HT-29 (cell line): ENCODE measurements around the gene SULT1A2. TPM values are rescaled to one million over a fixed set of nuclear protein-coding genes. Genes with fewer than 3 reads are reported as not detected.
A peak's percentile ranks its signal among the peaks of the same experiment; 100 is the strongest.
"Not testable (repeated sequence)": the region's sequence is repeated elsewhere in the genome, so short reads cannot be mapped to it uniquely, and the experiment has no call there.

Experiments
- DNase-seq: peaks from one replicate; pipeline ENCODE4 v3.0.0-alpha.2; 2015; ENCODE audit warnings: low spot score
- total RNA-seq: library from RNA; depleted of rRNA; stranded (reverse); fragments of >200 nt; shearing (Covaris generic); gene quantifications from 2 replicates; pipeline ENCODE4 v1.2.3, GENCODE V29; 2014

Gene SULT1A2
- total RNA-seq, 1 experiment from 2014 or later = 1.7 TPM

DNA sequence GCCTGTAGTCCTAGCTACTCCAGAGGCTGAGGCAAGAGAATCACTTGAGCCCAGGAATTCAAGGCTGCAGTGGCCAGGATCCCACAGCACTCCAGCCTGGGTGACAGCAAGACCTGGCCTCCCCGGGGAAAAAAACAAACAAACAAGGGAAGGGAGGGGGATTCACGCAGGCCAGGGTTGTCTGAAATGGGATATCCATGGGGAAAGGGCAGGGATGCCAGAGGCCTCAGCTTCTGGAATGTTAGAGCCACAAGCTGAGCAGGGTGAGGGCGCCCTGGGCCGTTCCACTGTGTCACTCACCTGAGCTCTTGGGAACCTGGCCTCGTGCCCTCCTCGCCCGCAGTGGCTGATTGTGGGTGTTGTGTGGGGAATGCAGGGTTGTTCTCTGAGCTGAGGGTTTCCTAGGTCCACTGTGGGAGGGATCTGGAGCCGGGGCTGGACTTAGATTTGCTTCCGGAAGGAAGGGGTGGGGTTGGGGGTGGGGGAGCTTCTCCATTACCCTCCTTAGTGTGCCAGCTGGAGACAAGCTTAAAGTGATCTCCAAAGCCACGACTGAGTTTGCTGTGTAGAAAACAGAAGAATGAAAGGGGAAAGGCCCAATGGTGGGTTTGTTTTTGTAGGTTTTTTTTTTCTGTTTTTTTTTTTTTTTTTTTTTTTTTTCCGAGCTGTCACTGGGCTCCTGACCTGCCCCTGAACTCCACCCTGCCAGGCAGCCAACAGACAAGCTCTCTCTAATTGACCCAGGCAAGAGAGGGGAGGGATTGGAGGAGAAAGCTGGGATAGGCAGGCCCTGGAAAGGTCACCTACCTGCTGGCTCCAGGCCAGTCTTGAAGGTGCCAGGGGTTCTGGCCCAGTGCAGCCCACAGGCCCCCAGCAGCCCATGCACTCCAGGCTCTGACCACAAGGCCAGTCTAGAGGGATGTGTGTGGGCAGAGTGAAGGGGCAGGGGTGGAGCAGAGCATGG lies 13.1 kb upstream of the SULT1A2 start, which contains the start of gene SULT1A1:
Gene SULT1A1 (minus strand): TSS at position 414 of the 964 bp plus-strand sequence. CDS start 1,189 bp downstream, outside the sequence.
- peak; percentile 77 for DNase-seq

DNA sequence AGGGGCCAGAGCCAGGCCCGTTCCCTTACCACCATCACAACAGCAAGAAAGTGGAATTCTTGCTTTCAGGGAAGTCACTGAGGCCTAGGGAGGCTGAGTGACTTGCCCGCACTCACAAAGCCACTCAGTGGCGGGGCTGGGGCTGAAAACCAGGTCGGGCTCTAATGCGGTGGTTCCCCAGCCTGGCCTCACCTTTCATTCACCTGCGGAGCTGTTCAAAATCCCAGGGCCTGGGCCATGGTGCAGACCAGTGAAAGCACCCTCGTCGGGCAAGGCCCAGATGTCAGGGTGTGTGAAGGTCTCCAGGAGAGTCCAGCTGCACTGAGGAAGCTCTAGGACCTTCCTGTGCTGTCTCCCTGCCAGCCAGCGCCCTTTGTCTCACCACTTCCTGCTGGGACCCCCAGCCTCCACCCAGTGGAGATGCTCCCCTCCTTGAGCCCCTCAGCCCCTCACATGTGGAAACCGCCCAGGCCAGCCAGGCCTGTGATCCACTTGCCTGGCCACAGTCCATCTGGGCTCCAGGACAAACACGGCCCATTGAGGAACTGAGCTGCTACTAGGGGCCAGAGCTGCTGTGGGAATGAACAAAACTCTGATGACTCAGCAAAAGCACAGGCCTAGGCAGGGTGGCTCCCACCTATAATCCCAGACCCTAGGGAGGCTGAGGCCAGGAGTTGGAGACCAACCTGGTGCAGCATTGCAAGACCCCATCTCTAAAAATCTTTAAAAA lies 12.2 kb upstream of the SULT1A2 start:
- DNase-seq = not testable (repeated sequence)

DNA sequence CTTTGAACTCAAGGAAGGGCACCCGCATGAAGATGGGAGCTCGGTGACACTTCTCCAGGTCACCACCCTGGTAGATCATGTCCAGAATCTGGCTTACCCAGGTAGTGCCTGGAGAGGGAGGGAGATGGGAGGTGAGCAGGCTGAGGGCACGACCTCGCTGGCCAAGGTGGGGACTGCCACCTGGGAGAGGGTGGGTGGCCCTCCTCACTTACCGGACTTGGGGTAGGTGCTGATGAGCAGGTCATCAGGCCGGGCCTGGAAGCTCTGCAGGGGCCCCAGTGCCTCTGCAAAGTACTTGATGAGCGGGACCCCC lies 11.6 kb upstream of the SULT1A2 start:
- not testable (repeated sequence) for DNase-seq

DNA sequence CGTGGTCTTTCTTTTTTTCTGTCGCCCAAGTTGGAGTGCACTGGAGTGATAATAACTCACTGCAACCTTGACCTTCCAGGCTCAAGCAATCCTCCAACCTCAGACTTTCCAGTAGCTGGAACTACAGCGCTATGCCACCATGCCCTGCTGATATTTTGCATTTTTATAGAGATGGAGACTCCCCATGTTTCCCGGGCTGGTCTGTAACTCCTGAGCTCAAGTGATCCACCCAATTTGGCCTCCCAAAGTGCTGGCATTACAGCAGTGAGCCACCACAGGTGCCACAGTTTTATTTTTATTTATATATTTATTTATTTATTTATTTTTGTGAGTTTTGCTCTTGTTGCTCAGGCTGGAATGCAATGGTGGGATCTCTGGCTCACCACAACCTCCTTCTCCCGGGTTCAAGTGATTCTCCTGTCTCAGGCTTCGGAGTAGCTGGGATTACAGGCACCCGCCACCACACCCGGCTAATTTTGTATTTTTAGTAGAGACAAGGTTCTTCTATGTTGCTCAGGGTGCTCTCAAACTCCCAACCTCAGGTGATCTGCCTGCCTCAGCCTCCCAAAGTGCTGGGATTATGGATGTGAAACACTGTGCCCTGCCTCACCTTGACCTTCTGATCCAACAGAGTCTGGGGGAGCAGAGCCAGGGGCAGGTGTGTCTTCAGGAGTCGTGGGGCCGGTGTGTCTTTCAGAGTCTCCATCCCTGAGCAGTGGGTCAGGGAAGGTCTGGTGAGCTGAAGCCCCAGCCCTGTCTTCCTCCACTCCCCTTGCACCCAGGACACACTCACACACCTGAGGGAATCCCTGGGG lies 11.0 kb upstream of the SULT1A2 start:
- DNase-seq = not testable (repeated sequence)

DNA sequence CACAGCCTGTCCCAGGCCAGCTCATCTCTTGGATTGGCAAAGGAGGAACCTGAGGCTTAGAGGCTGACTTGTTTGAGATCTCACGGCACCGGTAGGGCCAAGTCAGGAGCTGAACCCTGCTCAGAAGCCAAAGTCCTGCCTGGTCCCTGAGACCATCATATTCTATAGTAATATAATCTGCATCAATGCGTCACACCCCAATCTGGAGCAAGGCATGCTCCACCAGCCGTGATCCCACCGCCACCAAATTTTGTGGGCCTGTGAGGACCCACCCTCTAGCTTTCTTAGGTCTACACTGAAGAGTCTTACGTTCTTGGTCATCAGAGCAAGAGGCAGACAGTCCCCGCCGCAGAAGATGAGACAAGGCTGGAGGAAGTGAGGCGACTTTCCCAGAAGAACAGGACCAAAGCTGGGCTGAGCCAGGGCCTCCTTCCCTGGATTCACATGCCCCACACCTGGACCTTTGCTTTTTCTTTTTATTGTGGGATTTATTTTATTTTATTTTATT lies 10.3 kb upstream of the SULT1A2 start:
- no peak for DNase-seq

DNA sequence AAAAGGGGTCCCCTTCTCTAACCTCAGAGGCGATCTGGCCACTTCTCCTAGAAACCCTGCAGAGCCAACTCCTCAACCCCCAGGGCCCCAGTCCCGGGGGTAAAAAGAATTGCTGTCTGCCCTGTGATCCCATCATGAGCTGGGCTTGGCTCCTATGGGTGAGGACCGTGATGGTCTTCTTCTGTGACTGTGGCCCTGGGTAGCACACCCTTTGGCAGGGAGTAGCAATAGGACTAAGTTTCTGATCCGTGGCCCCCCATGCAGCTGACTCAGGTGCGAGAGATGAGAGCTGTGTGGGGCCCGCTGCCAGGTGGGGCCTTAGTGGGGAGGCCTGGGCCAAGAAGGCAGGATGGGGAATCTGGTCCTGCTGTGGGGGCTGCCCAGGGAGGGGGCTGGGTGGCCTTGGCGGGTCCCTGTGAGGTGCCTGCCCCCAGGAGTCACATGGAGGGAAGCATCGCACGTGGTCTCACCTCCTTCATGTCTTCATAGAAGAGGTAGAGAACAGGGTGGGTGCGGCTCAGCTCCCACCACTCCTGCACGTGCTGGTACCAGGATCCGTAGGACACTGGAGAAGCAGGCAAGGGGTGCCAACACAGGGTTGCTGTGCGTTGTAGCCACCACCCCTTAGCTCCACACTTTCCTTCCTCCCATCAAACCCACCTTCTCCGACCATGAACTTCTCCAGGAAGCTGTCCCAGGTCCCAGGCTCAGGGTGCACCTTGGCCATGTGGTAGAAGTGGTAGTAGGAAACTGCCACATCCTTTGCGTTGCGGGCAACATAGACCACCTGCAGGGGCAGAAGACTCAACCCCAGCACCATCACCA lies 9.7 kb upstream of the SULT1A2 start:
- DNase-seq = no peak

DNA sequence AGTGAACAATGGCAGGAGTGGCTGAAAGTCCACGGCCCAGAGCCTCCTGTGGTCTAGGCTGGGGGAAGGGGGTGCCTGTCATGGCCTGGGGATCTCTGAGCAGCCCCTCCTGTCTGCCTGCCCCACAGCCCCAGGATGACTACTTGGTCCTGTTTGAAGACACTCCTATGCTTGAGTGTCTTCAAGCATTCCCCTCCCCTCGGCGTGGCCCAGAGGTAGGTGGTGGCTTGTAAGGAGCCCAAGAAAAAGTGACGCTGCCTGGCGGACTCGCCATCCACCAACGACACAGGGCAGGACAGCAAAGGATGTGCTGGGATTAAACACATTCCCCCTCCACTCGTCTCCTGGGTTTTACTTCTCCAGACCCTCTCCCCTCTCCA lies 7.3 kb upstream of the SULT1A2 start:
- no peak for DNase-seq

DNA sequence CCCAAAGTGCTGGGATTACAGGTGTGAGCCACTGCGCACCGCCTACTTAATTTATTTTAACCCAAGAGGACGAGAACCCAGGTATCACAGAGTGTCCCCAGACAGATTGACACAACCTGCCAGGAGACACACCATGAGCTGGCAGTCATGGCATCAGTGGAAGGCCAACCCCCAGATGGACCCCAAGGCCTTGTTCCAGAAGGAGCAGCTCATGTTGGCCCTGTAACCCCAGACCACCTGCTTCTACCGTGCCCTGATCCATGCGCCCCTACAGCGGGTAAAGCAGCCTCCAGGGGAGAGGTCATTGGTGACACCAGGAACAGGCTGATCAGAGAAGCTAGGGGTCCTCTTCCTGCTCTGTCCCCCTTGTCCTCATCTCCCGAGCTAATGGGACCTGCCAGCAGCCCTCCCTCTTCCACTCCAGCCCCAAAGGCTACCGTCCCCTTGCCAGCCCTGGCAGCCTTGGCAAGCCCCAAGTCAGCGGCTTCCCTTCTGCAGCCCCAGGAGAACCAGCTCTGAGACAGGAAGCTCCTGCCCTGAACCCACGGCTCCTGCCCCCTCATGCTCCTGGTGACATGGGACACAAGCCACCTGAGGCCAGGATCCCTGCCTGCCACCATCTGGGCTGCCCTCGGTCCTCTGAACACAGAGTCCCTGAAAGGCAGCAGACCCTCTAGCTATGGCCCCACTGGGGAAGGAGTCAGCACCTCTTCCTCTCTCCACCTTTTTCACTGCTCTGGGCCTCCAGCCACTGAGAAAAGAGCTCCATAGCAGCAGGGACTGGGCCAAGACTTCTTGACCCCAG lies 6.7 kb upstream of the SULT1A2 start:
- no peak for DNase-seq

DNA sequence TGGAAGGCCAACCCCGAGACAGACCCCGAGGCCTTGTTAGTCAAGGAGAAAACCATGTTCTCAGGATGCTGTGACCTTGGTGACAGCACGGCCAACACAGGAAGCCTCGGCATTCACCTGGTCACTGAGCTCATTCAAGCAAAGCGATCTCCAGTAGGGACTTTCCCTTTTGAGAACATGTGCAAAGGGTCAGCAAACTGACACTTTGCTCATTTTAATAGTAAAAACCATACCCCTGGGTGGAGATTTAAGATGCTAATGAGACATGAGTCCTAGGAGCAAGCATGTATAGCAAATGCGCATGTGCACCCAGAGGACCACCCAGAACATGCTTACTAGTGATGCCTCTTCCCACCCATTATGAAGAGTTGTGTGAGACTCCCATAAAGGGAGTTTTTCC lies 5.7 kb upstream of the SULT1A2 start:
- no peak for DNase-seq

DNA sequence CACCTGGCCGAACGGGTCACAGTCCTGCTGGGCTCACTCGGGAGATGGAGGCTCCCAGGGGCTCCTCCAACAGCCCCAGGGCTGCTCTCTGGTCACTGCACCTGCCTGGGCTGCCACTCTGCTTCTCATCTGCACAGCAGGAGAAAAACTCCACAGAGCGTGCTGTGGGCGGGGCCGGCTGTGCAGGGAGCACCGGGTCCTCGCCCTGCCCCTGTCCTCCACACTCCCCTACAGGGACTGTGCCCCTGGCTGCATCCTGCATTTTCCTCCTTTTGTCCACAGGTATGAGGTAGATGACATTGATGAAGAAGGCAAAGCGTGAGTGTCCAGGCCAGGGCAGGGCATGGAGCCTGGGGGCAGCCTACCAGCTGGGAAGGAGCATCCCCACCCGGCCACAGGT lies 5.2 kb upstream of the SULT1A2 start:
- not testable (repeated sequence) for DNase-seq

DNA sequence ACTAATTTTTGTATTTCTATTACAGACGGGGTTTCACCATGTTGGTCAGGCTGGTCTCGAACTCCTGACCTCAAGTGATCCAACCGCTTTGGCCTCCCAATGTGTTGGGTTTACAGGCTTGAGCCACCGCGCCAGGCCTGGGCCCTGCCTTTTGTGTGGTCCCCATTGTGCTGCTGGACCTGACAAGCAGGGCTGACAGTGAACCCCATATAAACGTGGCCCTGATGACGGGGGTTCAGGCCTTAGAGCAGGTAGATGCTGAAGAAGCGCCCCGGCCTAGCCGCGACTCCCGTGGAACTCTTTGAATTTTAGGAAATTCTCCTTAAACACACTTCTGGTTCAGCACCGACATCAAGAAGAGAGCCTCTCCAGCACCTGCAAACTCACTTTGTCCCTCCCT lies 4.7 kb upstream of the SULT1A2 start:
- DNase-seq = not testable (repeated sequence)

DNA sequence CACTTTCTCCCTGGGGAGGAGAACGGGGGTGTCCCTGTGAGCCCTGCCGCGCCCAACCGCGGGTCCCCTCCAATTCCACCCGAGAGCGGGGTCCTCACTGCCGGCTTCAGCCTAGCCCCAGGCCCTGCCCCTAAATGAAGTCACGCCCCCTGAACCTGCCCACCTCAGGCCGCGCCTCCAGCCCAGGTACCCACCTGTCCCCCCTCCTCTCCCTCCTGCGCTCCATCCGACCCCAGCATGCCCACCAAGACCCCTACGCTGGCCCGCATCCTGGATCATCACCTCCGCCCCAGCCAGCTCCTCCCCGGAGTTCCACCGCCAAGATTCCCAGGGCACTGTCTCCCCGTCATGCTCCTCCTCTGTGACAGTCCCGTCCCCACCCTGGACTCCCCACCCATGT lies 4.1 kb upstream of the SULT1A2 start:
- DNase-seq = not testable (repeated sequence)

DNA sequence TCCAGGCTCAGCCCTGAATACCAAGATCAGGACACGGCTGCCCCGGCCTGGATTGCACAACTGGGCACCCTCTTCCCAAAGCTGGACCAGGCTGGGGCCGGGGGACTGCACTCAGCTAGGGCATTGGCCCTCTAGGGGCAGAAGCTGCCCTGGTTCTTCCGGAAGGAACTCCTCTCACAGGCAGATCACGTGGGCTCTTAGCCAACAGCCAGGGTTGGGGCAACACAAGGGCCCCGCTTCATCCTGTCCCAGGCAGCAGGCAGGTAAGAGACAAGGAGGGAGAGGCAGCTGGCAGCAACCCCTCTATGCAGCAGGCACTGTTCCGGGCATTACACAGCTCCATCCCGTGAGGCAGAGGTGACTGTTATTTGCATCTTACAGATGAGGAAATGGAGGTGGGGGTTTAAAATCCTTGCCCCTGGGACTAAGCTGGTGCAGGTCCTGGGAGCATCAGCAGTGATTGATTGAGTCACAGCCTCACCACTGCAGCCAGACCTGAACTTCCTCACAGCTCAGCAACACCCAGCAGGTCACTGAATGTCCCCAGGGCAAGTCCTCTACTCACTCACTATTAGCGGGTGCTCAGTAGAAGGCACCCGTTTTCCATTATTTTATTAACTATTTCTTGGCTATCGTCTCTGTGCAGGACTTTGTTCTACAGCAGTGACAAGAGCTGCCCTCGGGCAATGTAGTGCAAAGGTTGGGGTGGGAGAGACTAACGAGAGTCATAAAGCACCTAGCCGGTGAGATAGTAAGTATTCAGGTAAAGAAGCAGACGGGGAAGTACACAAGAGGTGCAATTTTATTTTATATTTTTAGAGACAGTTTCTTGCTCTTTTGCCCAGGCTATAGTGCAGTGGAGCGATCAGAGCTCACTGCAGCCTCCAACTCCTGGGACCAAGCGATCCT lies 2.8 kb upstream of the SULT1A2 start:
- DNase-seq = not testable (repeated sequence)

DNA sequence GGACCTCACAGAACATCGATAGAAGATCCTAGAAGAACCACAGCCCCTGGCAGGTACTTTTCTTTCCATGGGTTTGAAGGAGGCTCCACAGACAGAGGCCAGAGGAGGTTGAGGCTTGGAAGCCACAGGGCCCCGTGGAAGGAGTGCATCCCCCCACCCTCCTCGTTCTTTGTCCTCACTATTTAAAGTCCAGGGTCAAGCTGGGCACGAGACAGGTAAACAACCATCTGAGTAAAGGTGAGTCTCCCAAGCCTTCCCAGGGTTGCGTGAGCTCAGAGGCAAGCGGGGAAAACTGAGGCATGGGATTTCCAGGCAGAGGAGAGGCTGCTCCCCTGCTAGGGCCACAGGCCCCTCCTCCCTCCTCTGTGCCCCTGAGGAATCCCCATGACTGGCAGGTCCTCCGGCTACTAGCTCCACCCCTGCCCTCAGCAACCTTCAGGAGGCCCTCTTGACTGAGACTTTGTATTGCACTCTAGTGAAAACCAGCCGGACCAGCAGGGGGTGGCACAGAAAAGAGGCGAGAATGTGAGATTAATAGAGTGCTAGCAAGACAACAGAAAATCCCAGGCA lies 927 bp upstream of the SULT1A2 start:
- DNase-seq = peak; percentile 12

DNA sequence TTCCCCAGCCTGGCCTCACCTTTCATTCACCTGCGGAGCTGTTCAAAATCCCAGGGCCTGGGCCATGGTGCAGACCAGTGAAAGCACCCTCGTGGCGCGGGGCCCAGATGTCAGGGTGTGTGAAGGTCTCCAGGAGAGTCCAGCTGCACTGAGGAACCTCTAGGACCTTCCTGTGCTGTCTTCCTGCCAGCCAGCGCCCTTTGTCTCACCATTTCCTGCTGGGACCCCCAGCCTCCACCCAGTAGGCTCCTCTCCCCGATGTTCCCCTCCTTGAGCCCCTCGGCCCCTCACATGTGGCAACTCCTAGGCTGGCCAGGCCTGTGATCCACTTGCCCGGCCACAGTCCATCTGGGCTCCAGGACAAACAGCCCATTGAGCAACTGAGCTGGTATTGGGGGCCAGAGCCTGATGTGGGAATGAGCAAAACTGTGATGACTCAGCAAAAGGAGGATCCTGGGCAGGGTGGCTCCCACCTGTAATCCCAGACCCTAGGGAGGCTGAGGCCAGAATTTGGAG lies 677 bp downstream of the SULT1A2 start:
- DNase-seq = no peak

DNA sequence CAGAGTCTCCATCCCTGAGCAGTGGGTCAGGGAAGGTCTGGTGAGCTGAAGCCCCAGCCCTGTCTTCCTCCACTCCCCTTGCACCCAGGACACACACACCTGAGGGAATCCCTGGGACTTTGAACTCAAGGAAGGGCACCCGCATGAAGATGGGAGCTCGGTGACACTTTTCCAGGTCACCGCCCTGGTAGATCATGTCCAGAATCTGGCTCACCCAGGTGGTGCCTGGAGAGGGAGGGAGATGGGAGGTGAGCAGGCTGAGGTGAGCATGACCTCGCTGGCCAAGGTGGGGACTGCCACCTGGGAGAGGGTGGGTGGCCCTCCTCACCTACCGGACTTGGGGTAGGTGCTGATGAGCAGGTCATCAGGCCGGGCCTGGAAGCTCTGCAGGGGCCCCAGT lies 1.4 kb downstream of the SULT1A2 start:
- not testable (repeated sequence) for DNase-seq

DNA sequence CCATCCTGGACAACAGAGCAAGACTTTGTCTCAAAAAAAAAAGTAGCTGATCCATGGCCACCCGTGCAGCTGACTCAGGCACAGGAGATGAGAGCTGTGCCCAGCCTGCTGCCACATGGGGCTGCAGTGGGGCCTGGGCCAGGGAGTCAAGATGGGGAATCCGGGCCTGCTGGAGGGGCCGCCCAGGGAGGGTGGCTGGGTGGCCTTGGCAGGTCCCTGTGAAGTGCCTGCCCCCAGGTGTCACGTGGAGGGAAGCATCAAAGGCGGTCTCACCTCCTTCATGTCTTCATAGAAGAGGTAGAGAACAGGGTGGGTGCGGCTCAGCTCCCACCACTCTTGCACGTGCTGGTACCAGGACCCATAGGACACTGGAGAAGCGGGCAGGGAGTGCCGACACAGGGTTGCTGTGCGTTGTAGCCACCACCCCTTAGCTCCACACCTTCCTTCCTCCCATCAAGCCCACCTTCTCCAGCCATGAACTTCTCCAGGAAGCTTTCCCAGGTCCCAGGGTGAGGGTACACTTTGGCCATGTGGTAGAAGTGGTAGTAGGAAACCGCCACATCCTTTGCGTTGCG lies 3.8 kb downstream of the SULT1A2 start:
- DNase-seq = no peak

DNA sequence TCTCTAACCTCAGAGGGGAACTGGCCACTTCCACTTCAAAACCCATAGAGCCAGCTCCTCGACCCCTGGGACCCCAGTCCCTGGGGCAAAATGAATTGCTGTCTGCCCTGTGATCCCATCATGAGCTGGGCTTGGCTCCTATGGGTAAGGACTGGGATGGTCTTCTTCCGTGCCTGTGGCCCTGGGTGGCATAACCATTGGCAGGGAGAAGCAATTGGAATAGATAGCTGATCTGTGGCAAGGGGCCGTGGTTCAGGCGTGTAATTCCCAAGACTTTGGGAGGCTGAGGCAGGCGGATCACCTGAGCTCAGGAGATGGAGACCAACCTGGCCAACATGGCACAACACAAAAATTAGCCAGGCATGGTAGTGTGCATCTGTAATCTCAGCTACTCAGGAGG lies 4.3 kb downstream of the SULT1A2 start:
- DNase-seq = no peak
